Lower lobe of right lung (tissue), 2 donors: Measurements from ENCODE around the gene ISLR2. TPM values are rescaled to one million over a fixed set of nuclear protein-coding genes. Genes with fewer than 3 reads are reported as not detected.

ENCODE experiments used
- ATAC-seq, 2 donors: fragments of 200-7000 bp; cut with Tn5 transposase; one replicate each; pipeline ENCODE4 v1.9.1; 2020 to 2022; ENCODE audit warnings: mild to moderate bottlenecking in 2 of 2, moderate library complexity in 2 of 2
- DNase-seq: peaks from one replicate; pipeline ENCODE4 v3.0.0-alpha.2; 2020
- H3K27ac ChIP-seq: fragments of 200-600 bp; one replicate; pipeline ENCODE4 v1.8.0; 2022
- H3K27me3 ChIP-seq: fragments of 200-600 bp; one replicate; pipeline ENCODE4 v1.8.0; 2022; ENCODE audit warnings: low read depth
- H3K36me3 ChIP-seq: fragments of 200-600 bp; one replicate; pipeline ENCODE4 v1.8.0; 2022; ENCODE audit warnings: mild to moderate bottlenecking
- H3K4me1 ChIP-seq: fragments of 200-600 bp; one replicate; pipeline ENCODE4 v1.8.0; 2022
- H3K4me3 ChIP-seq: fragments of 200-600 bp; one replicate; pipeline ENCODE4 v1.8.0; 2022; ENCODE audit warnings: mild to moderate bottlenecking
- H3K9me3 ChIP-seq: fragments of 200-600 bp; one replicate; pipeline ENCODE4 v1.8.0; 2022
- intact Hi-C: fragments of 100-400 bp; cut with DNase I; formaldehyde crosslinking; loops from one replicate; pipeline ENCODE4 v1.11.0; 2022
- total RNA-seq: library from RNA; stranded (reverse); fragmentation: NEBNext Ultra II Directional; extraction: Animal tissue kit (Norgen Biotek cat#: 25700); gene quantifications from one replicate; pipeline ENCODE4 v1.2.1, GENCODE V29; 2021
- TF ChIP-seq, protein P1 (sequence below): fragments of 200-600 bp; IDR thresholded peaks from one replicate; pipeline ENCODE4 v1.8.0; 2022; ENCODE audit warnings: antibody characterized with exemption, mild to moderate bottlenecking
- donor health status: DM: no; HTN: yes; CAD: no; lungs with severe emphysema.

The ISLR2 gene
- total RNA-seq, 1 donor from 2014 or later: 1.2 TPM

DNA sequence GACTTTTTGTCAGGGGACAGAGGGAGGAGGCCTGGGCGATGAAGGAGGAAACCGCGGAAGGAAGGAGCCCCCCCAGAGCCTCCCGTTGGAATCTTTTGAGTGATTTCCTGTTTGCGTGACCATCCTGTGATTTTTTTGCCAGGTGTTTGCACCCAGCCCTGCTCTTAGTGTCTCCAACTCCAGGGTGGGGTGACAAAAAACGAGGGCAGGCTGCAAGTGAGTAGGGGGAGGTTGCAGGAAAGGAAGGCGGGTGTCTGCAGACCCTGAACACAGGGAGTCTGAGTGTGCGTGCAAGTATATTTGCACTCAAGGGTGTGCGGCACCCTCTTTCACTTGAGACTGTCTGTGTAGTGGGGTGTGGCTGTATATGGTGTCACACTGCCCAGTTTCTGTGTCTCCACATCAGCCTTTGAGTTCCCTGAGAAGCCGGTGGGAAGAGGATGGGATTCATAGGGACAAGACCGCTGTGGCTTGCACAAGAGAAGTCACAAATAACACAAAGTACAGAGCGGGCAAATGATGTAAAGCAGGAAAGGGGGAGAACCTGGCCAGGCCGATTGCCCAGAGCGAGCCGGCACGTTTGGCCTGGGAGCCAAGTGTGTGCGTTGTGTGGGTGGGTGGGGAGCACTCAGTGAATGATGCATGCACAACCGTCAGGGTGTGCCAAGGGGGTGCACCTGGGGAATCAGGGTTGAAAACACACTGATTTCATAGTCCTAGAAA is 6.6 kb downstream of the ISLR2 start:
- H3K4me3 ChIP-seq: peak overlapping the region; percentile 51
- H3K27me3 ChIP-seq: peaks cover 72% of the 10 kb centered on the region
- peaks cover 21% of the 10 kb centered on the region for H3K4me1 ChIP-seq
- no peak for DNase-seq
- no peak overlapping the region for H3K27ac ChIP-seq
- TF ChIP-seq, protein P1, sequence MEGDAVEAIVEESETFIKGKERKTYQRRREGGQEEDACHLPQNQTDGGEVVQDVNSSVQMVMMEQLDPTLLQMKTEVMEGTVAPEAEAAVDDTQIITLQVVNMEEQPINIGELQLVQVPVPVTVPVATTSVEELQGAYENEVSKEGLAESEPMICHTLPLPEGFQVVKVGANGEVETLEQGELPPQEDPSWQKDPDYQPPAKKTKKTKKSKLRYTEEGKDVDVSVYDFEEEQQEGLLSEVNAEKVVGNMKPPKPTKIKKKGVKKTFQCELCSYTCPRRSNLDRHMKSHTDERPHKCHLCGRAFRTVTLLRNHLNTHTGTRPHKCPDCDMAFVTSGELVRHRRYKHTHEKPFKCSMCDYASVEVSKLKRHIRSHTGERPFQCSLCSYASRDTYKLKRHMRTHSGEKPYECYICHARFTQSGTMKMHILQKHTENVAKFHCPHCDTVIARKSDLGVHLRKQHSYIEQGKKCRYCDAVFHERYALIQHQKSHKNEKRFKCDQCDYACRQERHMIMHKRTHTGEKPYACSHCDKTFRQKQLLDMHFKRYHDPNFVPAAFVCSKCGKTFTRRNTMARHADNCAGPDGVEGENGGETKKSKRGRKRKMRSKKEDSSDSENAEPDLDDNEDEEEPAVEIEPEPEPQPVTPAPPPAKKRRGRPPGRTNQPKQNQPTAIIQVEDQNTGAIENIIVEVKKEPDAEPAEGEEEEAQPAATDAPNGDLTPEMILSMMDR: no peak
- no peaks in the 10 kb centered on the region for H3K9me3 ChIP-seq
- no peaks in the 10 kb centered on the region for H3K36me3 ChIP-seq
- intact Hi-C loops: no loop called here
- ATAC-seq: peak; percentile 7 to 20

GRCh38 chr15:74137537-74137894 is 7.1 kb downstream of the ISLR2 start:
- ATAC-seq (no peak), DNase-seq (no peak)
- intact Hi-C loops: no loop called here
- peaks cover 21% of the 10 kb centered on the region for H3K4me1 ChIP-seq
- H3K36me3 ChIP-seq: no peaks in the 10 kb centered on the region
- no peaks in the 10 kb centered on the region for H3K9me3 ChIP-seq
- H3K27me3 ChIP-seq: peaks cover 67% of the 10 kb centered on the region
- no peak overlapping the region for H3K27ac ChIP-seq
- H3K4me3 ChIP-seq: no peak overlapping the region
- TF ChIP-seq, protein P1: no peak

DNA sequence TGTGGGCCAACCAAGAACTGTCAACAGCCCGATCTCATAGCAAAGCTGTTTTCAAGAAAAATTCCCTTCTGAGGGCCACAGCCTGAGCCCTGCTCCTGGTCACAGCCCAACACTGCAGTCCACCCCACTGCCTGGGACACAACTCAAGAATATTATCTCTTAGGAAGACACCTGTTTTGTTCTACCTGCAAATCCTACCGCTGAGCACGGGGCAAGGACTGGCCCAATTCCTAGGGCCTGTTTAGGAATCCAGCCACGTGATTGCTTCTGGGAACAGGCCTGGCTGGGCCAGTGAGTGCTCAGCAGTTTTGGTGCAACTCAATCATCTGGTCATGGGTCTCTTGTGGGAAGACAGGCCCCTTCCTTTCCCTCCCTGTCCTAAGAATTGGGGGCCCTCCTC is 8.3 kb downstream of the ISLR2 start:
- Histone ChIP-seq H3K9me3 (no peaks in the 10 kb centered on the region), H3K27me3 (peaks cover 56% of the 10 kb centered on the region), H3K4me3 (no peak overlapping the region), H3K36me3 (no peaks in the 10 kb centered on the region), H3K27ac (no peak overlapping the region), H3K4me1 (peaks cover 18% of the 10 kb centered on the region)
- no peak for DNase-seq
- TF ChIP-seq, protein P1: no peak
- no peak for ATAC-seq
- intact Hi-C loops: no loop called here

DNA sequence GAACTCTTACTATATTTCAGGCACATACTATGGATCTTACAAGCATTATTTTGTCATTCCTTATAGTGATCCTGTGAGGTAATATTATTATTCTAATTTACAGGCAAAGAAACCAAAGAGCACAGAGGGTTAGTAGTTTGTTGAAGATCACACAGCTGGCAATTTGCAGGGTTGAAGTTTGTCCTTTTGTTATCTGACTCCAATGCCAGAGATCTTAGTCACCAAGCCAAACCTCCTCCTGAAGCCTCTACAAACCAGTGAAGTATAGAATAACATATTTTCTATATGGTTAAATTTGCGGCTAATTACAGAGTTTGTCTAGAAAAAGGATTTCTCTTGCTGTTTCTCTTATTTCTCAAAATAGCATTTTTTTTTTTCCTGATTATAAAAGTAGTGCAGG is 11.2 kb downstream of the ISLR2 start:
- Histone ChIP-seq H3K4me3 (no peak overlapping the region), H3K9me3 (peaks cover 4% of the 10 kb centered on the region), H3K4me1 (peaks cover 8% of the 10 kb centered on the region), H3K27me3 (peaks cover 36% of the 10 kb centered on the region), H3K36me3 (no peaks in the 10 kb centered on the region), H3K27ac (no peak overlapping the region)
- ATAC-seq: no peak
- intact Hi-C loops: no loop called here
- no peak for DNase-seq
- TF ChIP-seq, protein P1: no peak

- Histone ChIP-seq H3K27ac (no peak overlapping the region), H3K27me3 (peaks cover 15% of the 10 kb centered on the region), H3K4me1 (no peaks in the 10 kb centered on the region), H3K9me3 (peaks cover 4% of the 10 kb centered on the region), H3K4me3 (no peak overlapping the region), H3K36me3 (no peaks in the 10 kb centered on the region)
- ATAC-seq: no peak
- TF ChIP-seq, protein P1: no peak
- DNase-seq: no peak
- intact Hi-C loops: no loop called here
Observed at GRCh38 chr15:74144153-74144775, 13.9 kb downstream of the ISLR2 start.
